Nephron (organoid): Measurements from ENCODE around the gene TOGARAM1.

Experiments
- H3K27ac Mint-ChIP-seq, 3 experiments: 2 replicates each; pipeline ENCODE4 v1.8.0; 2020; ENCODE audit warnings: mixed read lengths in 3 of 3, mild to moderate bottlenecking in 2 of 3, moderate library complexity in 1 of 3
- H3K27me3 Mint-ChIP-seq: 2 replicates; pipeline ENCODE4 v1.8.0; 2021; ENCODE audit warnings: low read depth, mild to moderate bottlenecking, moderate library complexity, mixed read lengths
- H3K36me3 Mint-ChIP-seq: 2 replicates; pipeline ENCODE4 v1.8.0; 2020; ENCODE audit warnings: low read depth, mixed read lengths
- H3K4me1 Mint-ChIP-seq: 2 replicates; pipeline ENCODE4 v1.8.0; 2020; ENCODE audit warnings: mixed read lengths
- H3K4me3 Mint-ChIP-seq, 3 experiments: 2 replicates each; pipeline ENCODE4 v1.8.0; 2020; ENCODE audit warnings: mild to moderate bottlenecking in 3 of 3, mixed read lengths in 3 of 3, moderate library complexity in 2 of 3
- H3K9me3 Mint-ChIP-seq: 2 replicates; pipeline ENCODE4 v1.8.0; 2020; ENCODE audit warnings: mixed read lengths
- TF ChIP-seq, protein P1 (sequence below), 3 experiments: fragments of 200-600 bp; sonication (generic); IDR thresholded peaks; one replicate each; pipeline ENCODE4 v1.5.0; 2021; ENCODE audit warnings: antibody characterized with exemption in 3 of 3; ENCODE audit not compliant: unreplicated experiment in 3 of 3

Gene TOGARAM1

DNA sequence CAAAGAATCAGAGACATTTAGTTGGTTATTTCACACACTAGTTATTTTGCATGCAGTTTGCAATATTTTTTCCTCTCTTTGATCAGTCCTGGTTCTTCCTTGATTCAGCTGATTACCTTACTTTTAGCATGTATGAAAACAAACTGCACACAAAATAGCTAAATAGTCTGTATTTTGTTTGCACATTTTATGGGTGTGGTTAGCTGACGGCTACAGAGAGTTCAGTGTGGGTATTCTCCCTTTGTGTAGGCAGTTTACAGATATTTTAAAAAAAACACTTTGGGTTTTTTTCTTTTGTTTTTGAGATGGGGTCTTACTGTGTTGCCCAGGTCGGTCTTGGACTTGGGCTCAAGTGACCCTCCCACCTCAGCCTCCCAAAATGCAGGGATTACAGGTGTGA is 28.5 kb downstream of the TOGARAM1 start:
- no peaks in the 10 kb centered on the region for H3K36me3 Mint-ChIP-seq
- no peaks in the 10 kb centered on the region for H3K27me3 Mint-ChIP-seq
- H3K9me3 Mint-ChIP-seq, result no peaks in the 10 kb centered on the region
- H3K27ac Mint-ChIP-seq, result peak overlapping the region in 1 of 3 experiments; percentile 3
- no peak overlapping the region for H3K4me3 Mint-ChIP-seq
- H3K4me1 Mint-ChIP-seq, result peaks cover 3% of the 10 kb centered on the region
- TF ChIP-seq, protein P1, sequence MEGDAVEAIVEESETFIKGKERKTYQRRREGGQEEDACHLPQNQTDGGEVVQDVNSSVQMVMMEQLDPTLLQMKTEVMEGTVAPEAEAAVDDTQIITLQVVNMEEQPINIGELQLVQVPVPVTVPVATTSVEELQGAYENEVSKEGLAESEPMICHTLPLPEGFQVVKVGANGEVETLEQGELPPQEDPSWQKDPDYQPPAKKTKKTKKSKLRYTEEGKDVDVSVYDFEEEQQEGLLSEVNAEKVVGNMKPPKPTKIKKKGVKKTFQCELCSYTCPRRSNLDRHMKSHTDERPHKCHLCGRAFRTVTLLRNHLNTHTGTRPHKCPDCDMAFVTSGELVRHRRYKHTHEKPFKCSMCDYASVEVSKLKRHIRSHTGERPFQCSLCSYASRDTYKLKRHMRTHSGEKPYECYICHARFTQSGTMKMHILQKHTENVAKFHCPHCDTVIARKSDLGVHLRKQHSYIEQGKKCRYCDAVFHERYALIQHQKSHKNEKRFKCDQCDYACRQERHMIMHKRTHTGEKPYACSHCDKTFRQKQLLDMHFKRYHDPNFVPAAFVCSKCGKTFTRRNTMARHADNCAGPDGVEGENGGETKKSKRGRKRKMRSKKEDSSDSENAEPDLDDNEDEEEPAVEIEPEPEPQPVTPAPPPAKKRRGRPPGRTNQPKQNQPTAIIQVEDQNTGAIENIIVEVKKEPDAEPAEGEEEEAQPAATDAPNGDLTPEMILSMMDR (IDR thresholded peaks at IDR 0.05; ENCODE audit: unreplicated experiment in 3 of 3), result no peak

DNA sequence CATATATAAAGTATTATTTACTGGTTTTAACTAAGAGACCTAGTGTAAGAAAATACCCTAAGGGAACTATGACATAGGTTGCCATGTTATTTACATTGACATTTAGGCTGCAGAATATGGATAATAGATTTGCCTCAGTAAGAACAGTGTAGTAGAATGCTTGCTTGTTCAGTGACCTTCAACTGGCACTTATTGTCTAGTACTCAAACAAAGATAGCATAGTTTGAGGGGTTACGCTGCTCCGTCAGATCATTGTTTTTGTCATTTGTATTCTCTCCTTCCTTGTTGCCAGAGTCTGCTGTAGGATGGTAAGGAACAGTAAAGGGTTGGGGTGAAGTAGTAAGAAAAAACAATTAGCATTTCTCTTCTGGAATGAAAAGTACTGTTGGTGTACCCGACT is 33.2 kb downstream of the TOGARAM1 start:
- Mint-ChIP-seq H3K36me3 (peaks cover 28% of the 10 kb centered on the region), H3K4me1 (no peaks in the 10 kb centered on the region), H3K27ac (no peak overlapping the region), H3K9me3 (no peaks in the 10 kb centered on the region), H3K27me3 (no peaks in the 10 kb centered on the region), H3K4me3 (no peak overlapping the region)
- TF ChIP-seq, protein P1 (IDR thresholded peaks at IDR 0.05; ENCODE audit: unreplicated experiment in 3 of 3), result no peak

DNA sequence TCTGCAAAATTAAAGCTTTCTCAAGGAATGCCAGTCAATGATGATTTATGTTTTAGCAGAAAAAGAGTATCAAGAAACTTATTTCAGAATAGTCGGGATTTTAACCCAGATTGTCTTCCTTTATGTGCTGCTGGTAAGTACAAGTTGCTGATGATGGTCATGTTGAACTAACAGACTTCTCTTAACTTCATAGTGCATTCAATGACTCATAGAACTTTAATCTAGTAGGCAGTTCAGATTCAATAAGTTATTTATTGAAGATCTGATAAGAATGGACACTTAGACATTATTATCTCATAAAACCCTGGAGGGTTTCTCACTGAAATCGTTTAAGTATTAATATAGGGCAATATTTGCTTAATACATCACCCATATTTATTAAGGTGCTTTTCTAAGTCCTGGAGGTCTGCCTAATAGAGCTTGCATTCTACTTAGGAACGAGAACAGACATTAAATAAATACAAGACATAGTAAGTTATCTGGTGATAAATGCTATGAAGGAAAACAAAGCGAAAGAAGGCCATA is 33.8 kb downstream of the TOGARAM1 start:
- TF ChIP-seq, protein P1 (IDR thresholded peaks at IDR 0.05; ENCODE audit: unreplicated experiment in 3 of 3), result no peak
- peaks cover 33% of the 10 kb centered on the region for H3K36me3 Mint-ChIP-seq
- no peaks in the 10 kb centered on the region for H3K27me3 Mint-ChIP-seq
- H3K27ac Mint-ChIP-seq, result no peak overlapping the region
- H3K9me3 Mint-ChIP-seq, result no peaks in the 10 kb centered on the region
- H3K4me1 Mint-ChIP-seq, result no peaks in the 10 kb centered on the region
- no peak overlapping the region for H3K4me3 Mint-ChIP-seq

DNA sequence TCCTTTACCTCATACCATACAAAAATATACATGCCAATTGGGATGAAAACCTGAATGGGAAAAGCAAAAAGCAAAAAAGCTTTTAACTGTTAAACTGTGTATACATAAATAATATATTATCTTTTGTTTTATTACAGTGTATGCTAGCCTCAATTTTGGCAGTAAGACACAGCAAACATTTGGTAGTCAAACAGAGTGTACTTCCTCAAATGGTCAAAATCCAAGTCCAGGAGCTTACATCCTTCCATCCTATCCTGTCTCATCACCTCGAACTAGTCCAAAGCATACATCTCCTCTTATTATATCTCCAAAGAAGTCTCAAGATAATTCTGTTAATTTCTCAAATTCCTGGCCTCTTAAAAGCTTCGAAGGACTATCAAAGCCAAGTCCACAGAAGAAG is 41.9 kb downstream of the TOGARAM1 start:
- TF ChIP-seq, protein P1 (IDR thresholded peaks at IDR 0.05; ENCODE audit: unreplicated experiment in 3 of 3), result no peak
- no peak overlapping the region for H3K27ac Mint-ChIP-seq
- H3K4me1 Mint-ChIP-seq, result no peaks in the 10 kb centered on the region
- H3K9me3 Mint-ChIP-seq, result no peaks in the 10 kb centered on the region
- H3K27me3 Mint-ChIP-seq, result no peaks in the 10 kb centered on the region
- no peak overlapping the region for H3K4me3 Mint-ChIP-seq
- peaks cover 34% of the 10 kb centered on the region for H3K36me3 Mint-ChIP-seq

DNA sequence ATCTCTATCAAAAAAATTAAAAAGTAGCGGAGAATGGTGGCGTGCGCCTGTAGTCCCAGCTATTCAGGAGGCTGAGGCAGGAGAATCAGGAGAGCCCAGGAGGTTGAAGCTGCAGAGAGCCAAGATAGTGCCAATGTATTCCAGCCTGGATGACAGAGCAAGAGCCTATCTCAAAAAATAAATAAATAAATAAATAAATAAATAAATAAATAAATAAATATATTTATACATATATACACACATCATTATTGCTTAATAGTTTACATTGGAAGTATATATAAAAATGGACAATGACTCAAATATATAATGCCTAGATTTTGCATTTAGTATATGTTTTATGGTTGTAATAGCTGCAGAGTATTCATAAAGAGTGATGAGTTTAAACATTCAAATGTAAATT is 53.1 kb downstream of the TOGARAM1 start:
- Mint-ChIP-seq H3K27me3 (no peaks in the 10 kb centered on the region), H3K9me3 (no peaks in the 10 kb centered on the region), H3K27ac (no peak overlapping the region), H3K4me3 (no peak overlapping the region), H3K4me1 (no peaks in the 10 kb centered on the region), H3K36me3 (peaks cover 41% of the 10 kb centered on the region)
- TF ChIP-seq, protein P1 (IDR thresholded peaks at IDR 0.05; ENCODE audit: unreplicated experiment in 3 of 3), result no peak

DNA sequence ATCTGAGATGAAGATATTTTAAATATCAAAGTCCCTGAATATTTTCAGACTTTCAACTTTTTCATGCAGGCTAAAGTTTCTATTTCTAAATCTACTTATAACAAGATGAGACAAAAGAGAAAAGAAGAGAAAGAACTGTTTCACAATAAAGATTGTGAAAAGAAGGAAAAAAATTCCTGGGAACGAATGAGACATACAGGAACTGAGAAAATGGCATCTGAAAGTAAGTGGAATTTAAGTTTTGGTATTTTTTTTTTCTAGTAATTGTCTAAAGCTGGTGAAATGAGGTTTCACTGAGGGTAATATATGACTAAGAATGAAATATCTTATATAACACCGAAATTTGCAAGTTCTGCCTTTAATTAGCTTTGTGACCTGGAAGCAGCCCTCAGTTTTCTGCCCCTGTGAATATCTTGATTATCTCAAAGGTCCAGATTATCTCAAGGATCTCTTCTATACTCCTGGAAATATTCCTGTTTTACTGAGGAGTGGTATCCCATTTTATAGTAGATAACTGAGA is 66.2 kb downstream of the TOGARAM1 start:
- Mint-ChIP-seq H3K27me3 (no peaks in the 10 kb centered on the region), H3K4me3 (no peak overlapping the region), H3K4me1 (no peaks in the 10 kb centered on the region), H3K36me3 (peaks cover 41% of the 10 kb centered on the region), H3K9me3 (no peaks in the 10 kb centered on the region), H3K27ac (no peak overlapping the region)
- TF ChIP-seq, protein P1 (IDR thresholded peaks at IDR 0.05; ENCODE audit: unreplicated experiment in 3 of 3), result no peak
